Measurements from ENCODE around the gene CDC42BPA.

DNA sequence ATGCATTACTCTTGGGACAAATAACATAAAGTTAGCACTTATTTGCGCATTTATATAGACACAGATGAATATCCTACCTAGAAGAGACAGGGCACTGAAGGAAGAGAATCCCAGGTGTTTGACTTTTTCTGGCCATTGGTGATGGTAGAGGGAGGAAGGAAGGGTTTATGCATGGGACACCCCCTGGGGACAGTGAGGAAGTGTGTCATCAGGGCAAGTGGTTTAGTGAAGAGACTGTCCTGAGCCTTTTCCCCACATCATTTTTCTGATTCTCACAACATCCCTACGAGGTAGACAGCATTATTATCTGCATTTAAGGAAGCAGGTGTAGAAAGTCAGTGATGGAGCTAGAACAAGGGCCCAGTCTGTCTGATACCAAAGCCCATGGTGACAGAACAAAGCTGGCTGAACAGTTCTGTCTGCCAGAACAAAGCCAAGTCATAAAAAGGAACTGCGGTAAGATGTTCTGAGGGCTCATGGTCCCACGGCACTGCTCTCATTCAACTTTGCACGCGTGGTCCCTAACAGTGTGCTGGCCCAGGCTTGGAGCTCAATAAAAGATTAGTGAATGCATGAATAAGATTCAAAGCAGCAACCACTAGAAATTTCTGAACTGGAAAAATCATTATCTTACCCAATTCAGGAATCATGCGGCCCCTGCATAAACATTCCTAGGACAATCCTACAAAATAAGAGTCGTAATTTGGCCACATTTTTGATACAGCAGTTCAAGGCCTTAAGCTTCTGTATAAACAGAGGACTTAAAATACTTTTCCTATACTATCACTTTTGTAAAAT, 12.2 kb upstream of the CDC42BPA start:
- TF ChIP-seq, protein P1, sequence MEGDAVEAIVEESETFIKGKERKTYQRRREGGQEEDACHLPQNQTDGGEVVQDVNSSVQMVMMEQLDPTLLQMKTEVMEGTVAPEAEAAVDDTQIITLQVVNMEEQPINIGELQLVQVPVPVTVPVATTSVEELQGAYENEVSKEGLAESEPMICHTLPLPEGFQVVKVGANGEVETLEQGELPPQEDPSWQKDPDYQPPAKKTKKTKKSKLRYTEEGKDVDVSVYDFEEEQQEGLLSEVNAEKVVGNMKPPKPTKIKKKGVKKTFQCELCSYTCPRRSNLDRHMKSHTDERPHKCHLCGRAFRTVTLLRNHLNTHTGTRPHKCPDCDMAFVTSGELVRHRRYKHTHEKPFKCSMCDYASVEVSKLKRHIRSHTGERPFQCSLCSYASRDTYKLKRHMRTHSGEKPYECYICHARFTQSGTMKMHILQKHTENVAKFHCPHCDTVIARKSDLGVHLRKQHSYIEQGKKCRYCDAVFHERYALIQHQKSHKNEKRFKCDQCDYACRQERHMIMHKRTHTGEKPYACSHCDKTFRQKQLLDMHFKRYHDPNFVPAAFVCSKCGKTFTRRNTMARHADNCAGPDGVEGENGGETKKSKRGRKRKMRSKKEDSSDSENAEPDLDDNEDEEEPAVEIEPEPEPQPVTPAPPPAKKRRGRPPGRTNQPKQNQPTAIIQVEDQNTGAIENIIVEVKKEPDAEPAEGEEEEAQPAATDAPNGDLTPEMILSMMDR (conservative IDR thresholded peaks at IDR 0.05 in 1 of 2, IDR thresholded peaks at IDR 0.05 in 1 of 2; ENCODE audit: low read depth in 1 of 2, low read length in 2 of 2), result no peak
- no peak for TF ChIP-seq EZH2 (IDR thresholded peaks at IDR 0.05; ENCODE audit: low read length, missing control alignments)
